Thoracic aorta (tissue), 2 donors: ENCODE results near the gene VWA8. TPM values are rescaled to one million over a fixed set of nuclear protein-coding genes. Genes with fewer than 3 reads are reported as not detected.
A peak's percentile ranks its signal among the peaks of the same experiment; 100 is the strongest.
"Not testable (repeated sequence)": the region's sequence is repeated elsewhere in the genome, so short reads cannot be mapped to it uniquely, and the experiment has no call there.

Experiments
- ATAC-seq: fragments of 150-250 bp; one replicate; pipeline ENCODE4 v1.8.0; 2017; ENCODE audit warnings: low read depth; ENCODE audit not compliant: insufficient number of reproducible peaks, low FRiP score
- DNase-seq: peaks from one replicate; pipeline ENCODE4 v3.0.0-alpha.2; 2020; ENCODE audit warnings: low spot score
- H3K27ac ChIP-seq, 2 donors: fragments of 200-600 bp; sonication (generic); 1 replicate in 1 of 2; 2 replicates in 1 of 2; pipeline ENCODE4 v1.5.1; 2016; ENCODE audit warnings: mild to moderate bottlenecking in 2 of 2, moderate library complexity in 2 of 2
- H3K27me3 ChIP-seq: fragments of 200-600 bp; sonication (generic); replicated peaks from 2 replicates; pipeline ENCODE4 v1.6.0; 2016; ENCODE audit warnings: mild to moderate bottlenecking; ENCODE audit not compliant: insufficient read depth
- H3K36me3 ChIP-seq: fragments of 200-600 bp; sonication (generic); one replicate; pipeline ENCODE4 v1.5.1; 2016
- H3K4me1 ChIP-seq, 2 donors: fragments of 200-600 bp; sonication (generic); 1 replicate in 1 of 2; 2 replicates in 1 of 2; pipeline versions ENCODE4 v1.5.1 to v1.6.0; 2016; ENCODE audit warnings: low read depth in 2 of 2, mild to moderate bottlenecking in 1 of 2; ENCODE audit not compliant: control insufficient read depth in 1 of 2
- H3K4me3 ChIP-seq: fragments of 200-600 bp; sonication (generic); 2 replicates; pipeline ENCODE4 v1.5.1; 2016; ENCODE audit warnings: mild to moderate bottlenecking
- H3K9me3 ChIP-seq: fragments of 200-600 bp; sonication (generic); 2 replicates; pipeline ENCODE4 v1.5.1; 2016
- total RNA-seq, 2 donors: library from RNA; depleted of rRNA; stranded (reverse); fragments of >200 nt; gene quantifications; one replicate each; pipeline versions ENCODE4 v1.1.0 to v1.2.3, GENCODE V29; 2016
- TF ChIP-seq, protein P1 (sequence below): fragments of 200-600 bp; sonication (generic); IDR thresholded peaks from one replicate; pipeline ENCODE4 v1.5.1; 2019; ENCODE audit warnings: antibody characterized with exemption

VWA8 gene
- total RNA-seq, 2 donors from 2014 or later = 19.8 to 25.3 TPM

DNA sequence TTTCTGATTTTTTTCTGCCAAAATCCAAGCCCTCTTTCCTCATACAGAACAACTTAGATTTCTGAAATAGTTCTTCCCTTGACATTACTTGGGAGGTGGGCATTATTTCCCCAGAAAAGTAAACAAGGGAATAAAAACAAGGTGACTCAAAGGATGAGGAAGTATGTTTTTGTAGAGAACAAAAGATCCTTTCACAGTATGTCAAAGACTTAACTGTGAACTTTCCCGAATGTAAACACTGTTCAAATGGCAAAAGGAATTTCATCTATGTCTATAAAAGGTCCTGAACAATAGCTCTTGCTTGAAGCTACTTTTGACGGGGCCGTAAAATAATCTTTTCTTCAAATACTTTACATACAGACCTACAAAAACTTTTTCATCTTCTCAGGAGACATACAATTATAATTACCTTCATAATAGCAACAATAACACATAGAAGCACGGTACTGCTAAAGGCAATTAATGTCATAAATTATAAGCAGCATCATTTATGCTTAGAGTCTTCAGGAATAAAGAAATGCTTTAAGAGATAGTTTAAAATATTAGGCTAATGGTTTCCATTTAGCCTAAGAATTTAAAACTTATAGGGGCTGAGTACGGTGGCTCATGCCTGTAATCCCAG, 312.5 kb downstream of the VWA8 start:
- no peaks in the 10 kb centered on the region for H3K36me3 ChIP-seq
- H3K4me1 ChIP-seq = peaks cover 22 to 64% of the 10 kb centered on the region in 2 donors
- no peaks in the 10 kb centered on the region for H3K27me3 ChIP-seq
- TF ChIP-seq, protein P1, sequence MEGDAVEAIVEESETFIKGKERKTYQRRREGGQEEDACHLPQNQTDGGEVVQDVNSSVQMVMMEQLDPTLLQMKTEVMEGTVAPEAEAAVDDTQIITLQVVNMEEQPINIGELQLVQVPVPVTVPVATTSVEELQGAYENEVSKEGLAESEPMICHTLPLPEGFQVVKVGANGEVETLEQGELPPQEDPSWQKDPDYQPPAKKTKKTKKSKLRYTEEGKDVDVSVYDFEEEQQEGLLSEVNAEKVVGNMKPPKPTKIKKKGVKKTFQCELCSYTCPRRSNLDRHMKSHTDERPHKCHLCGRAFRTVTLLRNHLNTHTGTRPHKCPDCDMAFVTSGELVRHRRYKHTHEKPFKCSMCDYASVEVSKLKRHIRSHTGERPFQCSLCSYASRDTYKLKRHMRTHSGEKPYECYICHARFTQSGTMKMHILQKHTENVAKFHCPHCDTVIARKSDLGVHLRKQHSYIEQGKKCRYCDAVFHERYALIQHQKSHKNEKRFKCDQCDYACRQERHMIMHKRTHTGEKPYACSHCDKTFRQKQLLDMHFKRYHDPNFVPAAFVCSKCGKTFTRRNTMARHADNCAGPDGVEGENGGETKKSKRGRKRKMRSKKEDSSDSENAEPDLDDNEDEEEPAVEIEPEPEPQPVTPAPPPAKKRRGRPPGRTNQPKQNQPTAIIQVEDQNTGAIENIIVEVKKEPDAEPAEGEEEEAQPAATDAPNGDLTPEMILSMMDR = no peak
- no peaks in the 10 kb centered on the region for H3K9me3 ChIP-seq
- ATAC-seq (no peak), DNase-seq (no peak)
- peak overlapping the region; percentile 4 for H3K4me3 ChIP-seq
- peak overlapping the region; percentile 48 to 67 for H3K27ac ChIP-seq

DNA sequence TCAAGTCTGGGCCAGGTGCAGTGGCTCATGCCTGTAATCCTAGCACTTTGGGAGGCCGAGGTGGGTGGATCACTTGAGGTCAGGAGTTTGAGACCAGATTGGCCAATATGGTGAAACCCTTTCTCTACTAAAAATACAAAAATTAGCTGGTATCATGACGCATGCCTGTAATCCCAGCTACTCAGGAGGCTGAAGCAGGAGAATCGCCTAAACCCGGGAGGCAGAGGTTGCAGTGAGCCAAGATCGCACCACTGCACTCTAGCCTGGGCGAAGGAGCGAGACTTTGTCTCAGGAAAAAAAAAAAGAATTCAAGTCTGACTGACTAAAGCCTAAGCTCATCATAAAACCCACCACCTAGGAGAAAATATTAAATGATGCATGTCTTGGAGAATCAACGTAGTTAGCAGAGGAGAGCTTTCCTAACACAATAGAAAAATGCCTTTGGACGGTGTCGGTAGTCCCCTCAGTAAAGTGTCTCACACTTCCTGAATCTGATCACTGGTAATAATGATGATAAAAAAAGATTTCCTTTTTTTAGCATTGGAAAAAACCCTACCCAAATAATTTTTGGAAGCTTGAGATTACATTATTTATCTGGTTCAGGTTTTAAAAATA, 313.1 kb downstream of the VWA8 start:
- H3K9me3 ChIP-seq, DNase-seq, H3K36me3 ChIP-seq, H3K27me3 ChIP-seq, H3K4me3 ChIP-seq, ATAC-seq: not testable (repeated sequence)
- Histone ChIP-seq H3K27ac (peak overlapping the region; percentile 48 to 67), H3K4me1 (peaks cover 22 to 64% of the 10 kb centered on the region in 2 donors)

DNA sequence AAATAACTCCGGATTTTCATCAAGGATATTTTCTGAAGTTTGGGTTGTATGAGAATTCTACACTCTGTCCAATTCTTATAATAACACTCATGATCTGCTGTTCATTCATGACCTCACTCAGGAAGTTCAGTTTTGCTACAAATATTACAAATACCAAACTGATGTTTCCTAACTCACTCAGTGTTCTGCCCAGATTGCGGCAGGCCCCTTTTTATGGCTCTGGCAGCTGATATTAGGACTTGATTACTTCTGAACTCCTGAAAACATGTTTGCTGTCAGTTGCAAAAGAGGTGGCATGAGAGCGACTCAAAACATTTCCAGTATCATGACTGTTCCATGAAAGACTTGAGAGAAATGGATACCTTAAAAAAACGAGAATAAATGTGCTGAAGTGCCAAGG, 315.6 kb downstream of the VWA8 start:
- Histone ChIP-seq H3K4me3 (peak overlapping the region; percentile 12), H3K27ac (peak overlapping the region; percentile 54 to 67), H3K27me3 (no peaks in the 10 kb centered on the region), H3K4me1 (peaks cover 22 to 58% of the 10 kb centered on the region in 2 donors), H3K9me3 (no peaks in the 10 kb centered on the region), H3K36me3 (no peaks in the 10 kb centered on the region)
- TF ChIP-seq, protein P1 = no peak
- DNase-seq (no peak), ATAC-seq (peak; percentile 83)

DNA sequence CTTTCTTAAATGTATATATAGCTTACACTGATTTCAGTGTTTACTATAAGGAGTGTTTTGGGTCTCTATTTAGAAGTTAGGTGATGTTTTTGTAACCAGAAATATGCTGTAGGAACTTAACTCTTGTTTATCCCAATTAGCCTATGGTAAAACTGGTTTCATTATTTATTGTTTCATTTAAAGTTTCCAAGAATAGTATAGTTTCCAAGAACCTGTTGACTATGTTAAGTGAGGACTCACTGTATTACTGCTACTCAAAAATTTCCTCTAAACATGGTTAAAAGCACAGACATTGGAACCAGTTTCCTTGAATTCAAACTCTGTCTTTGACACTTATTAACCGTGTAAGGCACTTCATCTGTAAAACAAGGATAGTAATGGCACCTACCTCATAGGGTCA, 316.2 kb downstream of the VWA8 start:
- Histone ChIP-seq H3K4me3 (no peak overlapping the region), H3K27ac (peak overlapping the region; percentile 48 to 67), H3K27me3 (no peaks in the 10 kb centered on the region), H3K9me3 (no peaks in the 10 kb centered on the region), H3K4me1 (peaks cover 25 to 64% of the 10 kb centered on the region in 2 donors), H3K36me3 (no peaks in the 10 kb centered on the region)
- TF ChIP-seq, protein P1 = no peak
- DNase-seq (no peak), ATAC-seq (no peak)

DNA sequence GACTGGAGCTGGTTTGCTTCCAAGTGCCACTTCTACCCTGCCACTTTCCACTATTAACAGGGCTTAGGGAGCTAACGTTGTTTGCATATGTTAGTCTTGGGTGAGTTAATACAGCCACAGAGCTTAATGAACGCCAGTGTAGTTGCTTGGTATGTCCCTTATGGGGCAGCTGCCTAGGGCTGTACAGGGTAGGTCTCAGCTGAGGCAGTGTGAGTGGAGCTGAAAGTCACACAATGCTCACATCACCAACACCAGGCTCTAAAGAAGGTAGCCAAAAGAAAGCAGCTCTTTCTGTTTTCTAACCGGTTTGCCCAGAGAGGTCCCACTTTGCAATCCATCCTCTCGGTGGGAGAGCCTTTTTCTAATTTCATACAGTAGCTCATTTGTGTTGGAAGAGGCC, 317.4 kb downstream of the VWA8 start:
- TF ChIP-seq, protein P1 = no peak
- no peak for DNase-seq
- H3K27ac ChIP-seq = peak overlapping the region; percentile 48 to 67
- H3K36me3 ChIP-seq = no peaks in the 10 kb centered on the region
- no peak for ATAC-seq
- H3K9me3 ChIP-seq = no peaks in the 10 kb centered on the region
- H3K4me3 ChIP-seq = no peak overlapping the region
- no peaks in the 10 kb centered on the region for H3K27me3 ChIP-seq
- peaks cover 25 to 59% of the 10 kb centered on the region in 2 donors for H3K4me1 ChIP-seq
